Skin of body (tissue), 2 donors: Measurements from ENCODE around the gene SPDYE4. TPM values are rescaled to one million over a fixed set of nuclear protein-coding genes. Genes with fewer than 3 reads are reported as not detected.

Experiments
- DNase-seq: peaks from one replicate; lab custom pipeline; 2025; lab: John Stamatoyannopoulos, UW
- total RNA-seq: library from RNA; depleted of rRNA; stranded (reverse); fragments of >200 nt; gene quantifications from one replicate; pipeline ENCODE4 v1.2.3, GENCODE V29; 2014

The SPDYE4 gene
- total RNA-seq, 1 donor from 2014 or later = not detected

- DNase-seq = peak; percentile 30
Observed at GRCh38 chr17:8785547-8786413, 27.4 kb upstream of the SPDYE4 start.

- DNase-seq = no peak
Observed at GRCh38 chr17:8782176-8782575, 23.8 kb upstream of the SPDYE4 start.

GRCh38 chr17:8781776-8782175, 23.4 kb upstream of the SPDYE4 start:
- DNase-seq = no peak

- no peak for DNase-seq
Observed at GRCh38 chr17:8776881-8777280, 18.5 kb upstream of the SPDYE4 start.

- DNase-seq = no peak
Observed at GRCh38 chr17:8776248-8776647, 17.9 kb upstream of the SPDYE4 start.

GRCh38 chr17:8766731-8767130, 8.4 kb upstream of the SPDYE4 start:
- no peak for DNase-seq

- no peak for DNase-seq
Observed at GRCh38 chr17:8762012-8762411, 3.7 kb upstream of the SPDYE4 start.

- no peak for DNase-seq
Observed at GRCh38 chr17:8757189-8757588, 1.2 kb downstream of the SPDYE4 start.

- DNase-seq = no peak
Observed at GRCh38 chr17:8755590-8756255, 2.6 kb downstream of the SPDYE4 start.

- DNase-seq = no peak
Observed at GRCh38 chr17:8754890-8755289, 3.5 kb downstream of the SPDYE4 start.

GRCh38 chr17:8753976-8754440, 4.3 kb downstream of the SPDYE4 start:
- no peak for DNase-seq

GRCh38 chr17:8753136-8753975, 5.0 kb downstream of the SPDYE4 start:
- DNase-seq = no peak

- no peak for DNase-seq
Observed at GRCh38 chr17:8749616-8750015, 8.7 kb downstream of the SPDYE4 start.

- no peak for DNase-seq
Observed at GRCh38 chr17:8747742-8748141, 10.6 kb downstream of the SPDYE4 start.

GRCh38 chr17:8746501-8747236, 11.7 kb downstream of the SPDYE4 start:
- DNase-seq = no peak

GRCh38 chr17:8745586-8746500, 12.5 kb downstream of the SPDYE4 start:
- peak; percentile 53 for DNase-seq

- no peak for DNase-seq
Observed at GRCh38 chr17:8744086-8744785, 14.1 kb downstream of the SPDYE4 start.

- no peak for DNase-seq
Observed at GRCh38 chr17:8742819-8743218, 15.5 kb downstream of the SPDYE4 start.

- no peak for DNase-seq
Observed at GRCh38 chr17:8742274-8742673, 16.1 kb downstream of the SPDYE4 start.
